GM12865 (cell line): ENCODE data around the gene TCF7L2.

Source experiments
- DNase-seq: peaks from one replicate; pipeline ENCODE4 v3.0.0; 2010; ENCODE audit warnings: low read depth
- H3K4me3 ChIP-seq: 2 replicates; pipeline ENCODE4 v1.5.1; 2011; ENCODE audit warnings: mild to moderate bottlenecking, low read depth, low read length, control low read depth
- TF ChIP-seq, protein P1 (sequence below): IDR thresholded peaks from 2 replicates; pipeline ENCODE4 v1.5.1; 2011; ENCODE audit warnings: low read length, control low read depth, low read depth, inconsistent platforms; ENCODE audit not compliant: insufficient read depth; ENCODE audit errors: missing control alignments

The TCF7L2 gene

DNA sequence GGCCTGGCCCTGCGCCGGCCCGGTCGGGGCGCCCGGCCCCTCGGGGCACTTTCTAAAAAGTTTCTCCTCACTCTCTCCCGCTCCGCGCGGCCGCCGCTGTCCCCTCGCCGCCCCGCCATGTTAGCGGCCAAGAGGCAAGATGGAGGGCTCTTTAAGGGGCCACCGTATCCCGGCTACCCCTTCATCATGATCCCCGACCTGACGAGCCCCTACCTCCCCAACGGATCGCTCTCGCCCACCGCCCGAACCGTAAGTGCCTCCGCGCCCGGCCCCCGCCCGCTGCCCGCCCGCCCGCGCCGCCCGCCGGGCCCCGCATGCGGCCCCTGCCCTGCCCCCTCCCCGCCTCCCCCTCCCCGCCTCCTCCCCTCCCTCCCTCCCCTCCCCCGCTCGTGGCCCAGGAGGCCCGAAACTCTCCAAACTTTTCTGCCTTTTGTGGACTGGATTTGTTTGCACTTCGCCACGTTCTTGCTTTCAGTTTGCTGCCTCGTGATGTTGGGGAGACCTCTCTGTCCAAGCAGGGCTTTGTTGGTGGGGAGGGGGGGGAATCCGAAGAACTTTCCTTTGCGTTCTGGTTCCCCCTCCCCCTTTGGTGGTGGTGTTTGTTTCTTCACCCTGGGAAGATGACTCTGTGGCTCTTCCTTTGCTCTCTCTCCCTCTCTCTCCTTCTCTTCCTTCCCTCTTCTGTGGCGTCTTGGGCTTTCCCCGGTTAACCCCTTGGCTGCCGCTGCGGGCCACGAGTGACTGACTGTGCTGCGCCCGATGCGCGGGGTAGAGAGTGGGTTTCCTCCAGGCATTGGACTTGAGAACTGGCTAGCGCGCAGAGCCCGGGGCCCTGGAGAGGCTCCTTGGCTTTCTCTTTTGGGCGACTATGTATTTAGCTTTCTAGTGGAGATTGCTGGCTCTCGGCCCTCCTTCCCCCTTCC, 1.6 kb downstream of the TCF7L2 start:
- TF ChIP-seq, protein P1, sequence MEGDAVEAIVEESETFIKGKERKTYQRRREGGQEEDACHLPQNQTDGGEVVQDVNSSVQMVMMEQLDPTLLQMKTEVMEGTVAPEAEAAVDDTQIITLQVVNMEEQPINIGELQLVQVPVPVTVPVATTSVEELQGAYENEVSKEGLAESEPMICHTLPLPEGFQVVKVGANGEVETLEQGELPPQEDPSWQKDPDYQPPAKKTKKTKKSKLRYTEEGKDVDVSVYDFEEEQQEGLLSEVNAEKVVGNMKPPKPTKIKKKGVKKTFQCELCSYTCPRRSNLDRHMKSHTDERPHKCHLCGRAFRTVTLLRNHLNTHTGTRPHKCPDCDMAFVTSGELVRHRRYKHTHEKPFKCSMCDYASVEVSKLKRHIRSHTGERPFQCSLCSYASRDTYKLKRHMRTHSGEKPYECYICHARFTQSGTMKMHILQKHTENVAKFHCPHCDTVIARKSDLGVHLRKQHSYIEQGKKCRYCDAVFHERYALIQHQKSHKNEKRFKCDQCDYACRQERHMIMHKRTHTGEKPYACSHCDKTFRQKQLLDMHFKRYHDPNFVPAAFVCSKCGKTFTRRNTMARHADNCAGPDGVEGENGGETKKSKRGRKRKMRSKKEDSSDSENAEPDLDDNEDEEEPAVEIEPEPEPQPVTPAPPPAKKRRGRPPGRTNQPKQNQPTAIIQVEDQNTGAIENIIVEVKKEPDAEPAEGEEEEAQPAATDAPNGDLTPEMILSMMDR, result no peak
- H3K4me3 ChIP-seq, result peak overlapping the region; percentile 65
- peak; percentile 23 for DNase-seq

DNA sequence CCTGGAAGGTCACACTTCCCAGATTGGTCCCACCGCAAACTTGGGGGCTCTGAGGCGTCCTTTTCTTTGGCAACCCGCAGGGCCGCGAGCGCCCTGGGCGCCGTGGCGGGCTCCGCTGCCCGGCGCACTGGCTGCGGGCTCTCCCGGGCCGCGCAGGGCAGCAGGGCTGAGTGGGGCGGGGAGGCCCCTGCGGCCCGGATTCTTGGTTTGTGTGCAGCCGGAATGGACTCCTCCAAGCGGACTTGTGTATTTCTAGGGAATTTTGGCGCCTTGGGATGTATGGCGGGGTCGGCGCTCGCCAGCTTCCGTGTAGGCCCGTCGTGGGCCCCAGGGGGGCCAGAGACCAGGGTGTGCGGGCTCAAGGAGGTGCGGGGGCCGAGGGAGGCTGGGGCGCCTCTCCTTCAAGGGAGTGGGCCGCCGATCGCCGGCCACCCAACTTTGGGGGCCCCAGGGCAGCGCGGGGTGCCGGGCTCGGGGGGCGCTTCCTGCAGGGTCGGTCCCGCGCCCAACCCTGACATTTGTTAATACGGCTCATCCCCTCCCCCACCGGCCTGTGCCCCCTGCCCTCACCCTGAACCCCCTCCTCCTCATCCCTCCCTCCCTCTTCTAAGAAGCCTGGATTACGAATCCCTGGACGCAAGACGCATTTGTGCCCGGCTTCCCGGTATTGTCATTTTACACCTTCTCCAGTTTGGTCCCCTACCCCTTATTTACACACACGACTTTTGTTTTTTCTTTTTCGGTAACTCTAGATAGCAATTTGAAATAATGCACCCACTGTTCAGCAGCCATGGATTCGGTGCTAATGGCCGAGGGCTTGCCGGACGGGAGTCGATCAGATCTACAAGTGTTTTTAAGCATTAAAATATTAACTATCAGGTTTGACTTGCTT, 2.5 kb downstream of the TCF7L2 start:
- H3K4me3 ChIP-seq, result peak overlapping the region; percentile 65
- no peak for DNase-seq
- TF ChIP-seq, protein P1, result no peak

- no peak overlapping the region for H3K4me3 ChIP-seq
- DNase-seq, result no peak
- TF ChIP-seq, protein P1, result no peak
Measured at GRCh38 chr10:112953174-112954159, 3.4 kb downstream of the TCF7L2 start.

DNA sequence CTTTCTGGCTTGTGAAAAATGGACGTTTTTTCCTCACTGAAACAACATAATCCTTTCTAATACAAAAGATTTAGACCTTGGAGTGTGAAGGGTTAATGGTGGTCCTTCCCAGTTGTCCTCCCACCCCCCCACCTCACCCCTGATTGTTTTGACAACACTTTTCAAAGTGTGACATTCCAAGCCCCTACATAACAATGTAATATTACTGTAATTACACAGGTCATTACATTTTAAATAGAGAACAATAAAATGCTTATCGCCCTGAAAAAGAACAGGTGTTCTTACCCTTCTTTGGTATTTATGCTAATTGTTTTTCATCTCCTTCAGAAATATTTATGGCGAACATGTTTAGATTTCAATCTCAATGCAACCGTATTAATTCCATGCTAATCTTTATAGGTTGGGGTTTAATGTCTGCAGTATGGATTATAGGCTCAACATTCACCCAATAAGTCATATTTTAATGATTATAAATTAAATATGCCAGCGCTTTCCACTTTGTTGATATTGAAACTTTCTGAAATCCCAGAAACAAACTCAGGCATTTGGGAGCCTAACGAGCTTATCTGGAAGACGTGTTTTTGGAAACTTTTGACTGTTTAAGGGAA, 5.0 kb downstream of the TCF7L2 start:
- DNase-seq, result no peak
- TF ChIP-seq, protein P1, result no peak
- no peak overlapping the region for H3K4me3 ChIP-seq

- DNase-seq, result no peak
- TF ChIP-seq, protein P1, result no peak
- H3K4me3 ChIP-seq, result no peak overlapping the region
Measured at GRCh38 chr10:112955582-112956421, 5.8 kb downstream of the TCF7L2 start.
